ENCODE data around the gene CSNK1G2. TPM values are rescaled to one million over a fixed set of nuclear protein-coding genes. Genes with fewer than 3 reads are reported as not detected.

Gene CSNK1G2
- total and polyA plus RNA-seq, 2 of the 13 experiments (the other 11 are each of a cell fraction or from before 2014, with no cell fraction given): 53.8 to 72.5 TPM

DNA sequence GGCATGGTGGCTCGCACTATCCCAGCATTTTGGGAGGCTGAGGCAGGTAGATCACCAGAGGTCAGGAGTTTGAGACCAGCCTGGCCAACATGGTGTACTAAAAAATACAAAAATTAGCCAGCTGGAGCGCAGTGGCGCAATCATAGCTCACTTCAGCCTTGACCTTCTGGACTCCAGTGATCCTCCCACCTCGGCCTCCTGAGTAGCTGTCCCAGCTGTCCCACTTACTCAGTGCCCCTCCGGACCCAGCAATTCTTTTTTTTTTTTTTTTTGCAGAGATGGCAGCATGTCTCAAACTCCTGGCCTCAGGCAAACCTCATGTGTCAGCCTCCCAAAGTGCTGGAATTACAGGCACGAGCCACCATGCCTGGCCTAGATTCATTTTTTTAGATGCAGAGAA, 38.0 kb upstream of the CSNK1G2 start (continued):
- TF ChIP-seq STAG1 (CRISPR knock-in tag; IDR thresholded peaks at IDR 0.05) (no peak), ZNF782 (CRISPR knock-in tag; IDR thresholded peaks at IDR 0.05; ENCODE audit: borderline replicate concordance) (no peak), ZNF775 (CRISPR knock-in tag; IDR thresholded peaks at IDR 0.05; ENCODE audit: borderline replicate concordance) (no peak), ZBTB38 (CRISPR knock-in tag; IDR thresholded peaks at IDR 0.05) (no peak), ZNF589 (CRISPR knock-in tag; conservative IDR thresholded peaks at IDR 0.05) (no peak), ZSCAN21 (CRISPR knock-in tag; IDR thresholded peaks at IDR 0.05; ENCODE audit: borderline replicate concordance) (no peak), POGZ (CRISPR knock-in tag; IDR thresholded peaks at IDR 0.05) (peak; percentile 55; the same call in 1 of the 2 replicates), E2F1 (CRISPR knock-in tag; IDR thresholded peaks at IDR 0.05) (0 out of 2 replicates have a peak, but pooled peaks have one; percentile 29), ZNF230 (CRISPR knock-in tag; IDR thresholded peaks at IDR 0.05) (no peak), XRCC5 (optimal IDR thresholded peaks at IDR 0.05; ENCODE audit: low read length) (no peak), ZNF225 (CRISPR knock-in tag; IDR thresholded peaks at IDR 0.05) (no peak), ZNF232 (CRISPR knock-in tag; IDR thresholded peaks at IDR 0.05; ENCODE audit: borderline replicate concordance) (no peak), PAF1 (CRISPR knock-in tag; IDR thresholded peaks at IDR 0.05) (no peak), HNF4A (CRISPR knock-in tag; IDR thresholded peaks at IDR 0.05) (peak; percentile 87), SALL2 (CRISPR knock-in tag; IDR thresholded peaks at IDR 0.05) (no peak), ATF7 (IDR thresholded peaks at IDR 0.05) (no peak), ATF7 (CRISPR knock-in tag; IDR thresholded peaks at IDR 0.05) (no peak), NFYB (CRISPR knock-in tag; IDR thresholded peaks at IDR 0.05) (no peak), ZNF121 (CRISPR knock-in tag; IDR thresholded peaks at IDR 0.05) (peak; percentile 89), TFE3 (CRISPR knock-in tag; IDR thresholded peaks at IDR 0.05) (no peak), TCF12 (IDR thresholded peaks at IDR 0.05) (no peak), TCF12 (CRISPR knock-in tag; IDR thresholded peaks at IDR 0.05) (no peak)
- TF ChIP-seq, protein P1, sequence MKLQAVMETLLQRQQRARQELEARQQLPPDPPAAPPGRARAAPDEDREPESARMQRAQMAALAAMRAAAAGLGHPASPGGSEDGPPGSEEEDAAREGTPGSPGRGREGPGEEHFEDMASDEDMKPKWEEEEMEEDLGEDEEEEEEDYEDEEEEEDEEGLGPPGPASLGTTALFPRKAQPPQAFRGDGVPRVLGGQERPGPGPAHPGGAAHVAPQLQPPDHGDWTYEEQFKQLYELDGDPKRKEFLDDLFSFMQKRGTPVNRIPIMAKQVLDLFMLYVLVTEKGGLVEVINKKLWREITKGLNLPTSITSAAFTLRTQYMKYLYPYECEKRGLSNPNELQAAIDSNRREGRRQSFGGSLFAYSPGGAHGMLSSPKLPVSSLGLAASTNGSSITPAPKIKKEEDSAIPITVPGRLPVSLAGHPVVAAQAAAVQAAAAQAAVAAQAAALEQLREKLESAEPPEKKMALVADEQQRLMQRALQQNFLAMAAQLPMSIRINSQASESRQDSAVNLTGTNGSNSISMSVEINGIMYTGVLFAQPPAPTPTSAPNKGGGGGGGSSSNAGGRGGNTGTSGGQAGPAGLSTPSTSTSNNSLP (IDR thresholded peaks at IDR 0.05; ENCODE audit: low read depth, low read length): no peak
- TF ChIP-seq, protein P2, sequence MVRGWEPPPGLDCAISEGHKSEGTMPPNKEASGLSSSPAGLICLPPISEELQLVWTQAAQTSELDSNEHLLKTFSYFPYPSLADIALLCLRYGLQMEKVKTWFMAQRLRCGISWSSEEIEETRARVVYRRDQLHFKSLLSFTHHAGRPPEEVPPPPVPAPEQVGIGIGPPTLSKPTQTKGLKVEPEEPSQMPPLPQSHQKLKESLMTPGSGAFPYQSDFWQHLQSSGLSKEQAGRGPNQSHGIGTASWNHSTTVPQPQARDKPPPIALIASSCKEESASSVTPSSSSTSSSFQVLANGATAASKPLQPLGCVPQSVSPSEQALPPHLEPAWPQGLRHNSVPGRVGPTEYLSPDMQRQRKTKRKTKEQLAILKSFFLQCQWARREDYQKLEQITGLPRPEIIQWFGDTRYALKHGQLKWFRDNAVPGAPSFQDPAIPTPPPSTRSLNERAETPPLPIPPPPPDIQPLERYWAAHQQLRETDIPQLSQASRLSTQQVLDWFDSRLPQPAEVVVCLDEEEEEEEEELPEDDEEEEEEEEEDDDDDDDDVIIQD (CRISPR knock-in tag; IDR thresholded peaks at IDR 0.05; ENCODE audit: low read depth): no peak
- TF ChIP-seq, protein P3, sequence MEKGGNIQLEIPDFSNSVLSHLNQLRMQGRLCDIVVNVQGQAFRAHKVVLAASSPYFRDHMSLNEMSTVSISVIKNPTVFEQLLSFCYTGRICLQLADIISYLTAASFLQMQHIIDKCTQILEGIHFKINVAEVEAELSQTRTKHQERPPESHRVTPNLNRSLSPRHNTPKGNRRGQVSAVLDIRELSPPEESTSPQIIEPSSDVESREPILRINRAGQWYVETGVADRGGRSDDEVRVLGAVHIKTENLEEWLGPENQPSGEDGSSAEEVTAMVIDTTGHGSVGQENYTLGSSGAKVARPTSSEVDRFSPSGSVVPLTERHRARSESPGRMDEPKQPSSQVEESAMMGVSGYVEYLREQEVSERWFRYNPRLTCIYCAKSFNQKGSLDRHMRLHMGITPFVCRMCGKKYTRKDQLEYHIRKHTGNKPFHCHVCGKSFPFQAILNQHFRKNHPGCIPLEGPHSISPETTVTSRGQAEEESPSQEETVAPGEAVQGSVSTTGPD (CRISPR knock-in tag; IDR thresholded peaks at IDR 0.05): no peak
